Measurements from ENCODE around the gene PXDC1. TPM values are rescaled to one million over a fixed set of nuclear protein-coding genes. Genes with fewer than 3 reads are reported as not detected.
"Not testable (repeated sequence)": the region's sequence is repeated elsewhere in the genome, so short reads cannot be mapped to it uniquely, and the experiment has no call there.

Gene PXDC1
- total and polyA plus RNA-seq, 9 donors = 15.3 to 29.0 (median 20.3) TPM

GRCh38 chr6:3677351-3677750, 74.2 kb downstream of the PXDC1 start:
- H3K9me3 ChIP-seq (replicated peaks; ENCODE audit: control insufficient read depth, low read depth, low read length) = not testable (repeated sequence)
- WGBS (ENCODE audit: insufficient coverage) = no CpG with 5 or more reads among the region's 1 CpG

More at GRCh38 chr6:3677351-3677750, 74.2 kb downstream of the PXDC1 start:
- H3K4me3 ChIP-seq (ENCODE audit: low read length); H3K4me1 ChIP-seq (ENCODE audit: control insufficient read depth, insufficient read depth, low read length); DNase-seq; H3K27me3 ChIP-seq (ENCODE audit: control insufficient read depth, insufficient read depth, low read length); H3K27ac ChIP-seq (ENCODE audit: low read length); H3K36me3 ChIP-seq (ENCODE audit: control insufficient read depth, insufficient read depth, low read length): not testable (repeated sequence)

Other genes with a start within 250 kb of the PXDC1 start
- 5.6 TPM for gene FAM50B, start 97.7 kb upstream of the PXDC1 start, total RNA-seq
- 1 to 10 TPM; 6.2 to 8.9 (median 7.5) TPM for gene FAM50B, start 97.7 kb upstream of the PXDC1 start, polyA plus RNA-seq (ENCODE audit: insufficient read depth in 1 of 8, insufficient read length in 8 of 8, low replicate concordance in 1 of 8)